OCI-LY3 (cell line): ENCODE data around the gene TREM1.

Experiments used
- CTCF ChIP-seq: fragments of 200-600, 300-600 bp; sonication (generic); IDR thresholded peaks from 2 replicates; pipeline ENCODE4 v1.5.1; 2014; ENCODE audit warnings: antibody characterized with exemption, low read length, low read depth
- EZH2phosphoT487 ChIP-seq: fragments of 200-600 bp; shearing (Covaris generic); IDR thresholded peaks from 2 replicates; pipeline ENCODE4 v1.6.1; 2018; ENCODE audit warnings: antibody characterized with exemption, mixed run types, low read depth

- TF ChIP-seq CTCF (no peak), EZH2phosphoT487 (no peak)
These were observed 56.8 kb downstream of the TREM1 start for GRCh38 chr6:41229721-41230120.
